HAP-1 (cell line): ENCODE measurements around the gene INVS.
A peak's percentile ranks its signal among the peaks of the same experiment; 100 is the strongest.

Experiments used
- DNase-seq, 2 experiments: peaks; one replicate each; pipeline ENCODE4 v3.0.0-alpha.2; 2016 to 2020; ENCODE audit warnings: low spot score in 2 of 2
- H3K27me3 ChIP-seq: fragments of 250-450 bp; sonication (Bioruptor Pico); 2 replicates; pipeline ENCODE4 v1.5.1; 2020; ENCODE audit warnings: low read depth, mild to moderate bottlenecking, moderate library complexity
- H3K36me3 ChIP-seq: fragments of 250-450 bp; sonication (Bioruptor Pico); replicated peaks from 2 replicates; pipeline ENCODE4 v1.5.1; 2020; ENCODE audit warnings: mild to moderate bottlenecking
- H3K4me1 ChIP-seq: fragments of 250-450 bp; sonication (Bioruptor Pico); 2 replicates; pipeline ENCODE4 v1.5.1; 2020; ENCODE audit warnings: mild to moderate bottlenecking
- H3K4me3 ChIP-seq: fragments of 250-450 bp; sonication (Bioruptor Pico); 2 replicates; pipeline ENCODE4 v1.5.1; 2020; ENCODE audit warnings: mild to moderate bottlenecking, moderate library complexity
- H3K9me3 ChIP-seq: fragments of 250-450 bp; sonication (Bioruptor Pico); 2 replicates; pipeline ENCODE4 v1.5.1; 2020; ENCODE audit warnings: mild to moderate bottlenecking, moderate library complexity
- in situ Hi-C: fragments of 300-500 bp; cut with MboI; formaldehyde crosslinking; loops from 3 replicates; pipeline ENCODE4 v1.14.3; 2020; ENCODE audit warnings: low sequenced_read_pairs, inconsistent platforms, mixed read lengths

Gene INVS

GRCh38 chr9:100240512-100240911 lies 141.5 kb downstream of the INVS start:
- no peaks in the 10 kb centered on the region for H3K27me3 ChIP-seq
- DNase-seq: no peak
- no peak overlapping the region for H3K4me3 ChIP-seq
- peaks cover 6% of the 10 kb centered on the region; the same call in 1 of the 2 replicates for H3K36me3 ChIP-seq
- no peaks in the 10 kb centered on the region for H3K4me1 ChIP-seq
- no peaks in the 10 kb centered on the region for H3K9me3 ChIP-seq
- in situ Hi-C loops: no loop called here

DNA sequence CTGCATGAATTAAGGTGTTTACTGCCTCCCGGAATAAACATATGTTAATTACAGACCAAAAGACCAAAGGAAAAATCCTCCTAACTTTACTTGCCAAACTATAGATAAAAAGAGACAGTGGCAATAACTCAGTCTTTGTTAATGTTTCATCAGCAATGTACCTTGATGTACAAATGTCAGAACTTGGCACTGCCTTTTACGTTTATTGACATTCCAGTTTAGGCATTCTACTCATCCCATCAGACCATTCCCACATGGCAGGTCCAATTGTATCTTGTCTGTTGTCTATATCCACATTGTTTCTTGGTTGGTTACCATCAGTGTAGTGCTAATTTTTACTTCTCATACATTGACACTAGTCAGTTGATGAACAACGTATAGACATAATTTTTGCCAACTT lies 168.2 kb downstream of the INVS start:
- Histone ChIP-seq H3K36me3 (peaks cover 6% of the 10 kb centered on the region; the same call in 1 of the 2 replicates), H3K4me3 (no peak overlapping the region), H3K4me1 (no peaks in the 10 kb centered on the region), H3K9me3 (no peaks in the 10 kb centered on the region), H3K27me3 (no peaks in the 10 kb centered on the region)
- in situ Hi-C loops: no loop called here
- DNase-seq: no peak

DNA sequence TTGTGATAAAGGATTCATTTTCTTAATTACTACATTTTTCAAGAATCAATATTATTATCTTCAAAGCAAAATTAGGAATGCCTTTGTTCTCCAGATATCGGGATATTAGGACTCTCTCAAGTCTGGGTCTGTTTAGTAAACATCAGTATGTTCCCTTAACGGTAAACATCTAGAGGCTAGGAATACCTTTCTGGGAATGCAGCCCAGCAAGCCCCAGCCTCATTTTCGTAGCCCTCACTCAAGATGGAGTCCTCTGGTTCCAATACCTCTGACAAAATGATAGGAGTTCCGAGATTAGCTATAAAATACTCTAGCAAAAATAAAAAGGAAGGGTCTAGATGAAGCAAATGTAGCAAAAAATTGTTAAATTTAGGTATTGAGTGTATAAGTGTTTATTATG lies 169.2 kb downstream of the INVS start:
- no peaks in the 10 kb centered on the region for H3K9me3 ChIP-seq
- no peaks in the 10 kb centered on the region for H3K27me3 ChIP-seq
- H3K4me1 ChIP-seq: no peaks in the 10 kb centered on the region
- in situ Hi-C loops: no loop called here
- no peak overlapping the region for H3K4me3 ChIP-seq
- DNase-seq: no peak
- peaks cover 6% of the 10 kb centered on the region; the same call in 1 of the 2 replicates for H3K36me3 ChIP-seq

- Histone ChIP-seq H3K9me3 (no peaks in the 10 kb centered on the region), H3K4me1 (no peaks in the 10 kb centered on the region), H3K27me3 (no peaks in the 10 kb centered on the region), H3K4me3 (no peak overlapping the region), H3K36me3 (peaks cover 6% of the 10 kb centered on the region; the same call in 1 of the 2 replicates)
- no peak for DNase-seq
- in situ Hi-C loops: no loop called here
Measured at GRCh38 chr9:100269656-100270055, 170.6 kb downstream of the INVS start.

DNA sequence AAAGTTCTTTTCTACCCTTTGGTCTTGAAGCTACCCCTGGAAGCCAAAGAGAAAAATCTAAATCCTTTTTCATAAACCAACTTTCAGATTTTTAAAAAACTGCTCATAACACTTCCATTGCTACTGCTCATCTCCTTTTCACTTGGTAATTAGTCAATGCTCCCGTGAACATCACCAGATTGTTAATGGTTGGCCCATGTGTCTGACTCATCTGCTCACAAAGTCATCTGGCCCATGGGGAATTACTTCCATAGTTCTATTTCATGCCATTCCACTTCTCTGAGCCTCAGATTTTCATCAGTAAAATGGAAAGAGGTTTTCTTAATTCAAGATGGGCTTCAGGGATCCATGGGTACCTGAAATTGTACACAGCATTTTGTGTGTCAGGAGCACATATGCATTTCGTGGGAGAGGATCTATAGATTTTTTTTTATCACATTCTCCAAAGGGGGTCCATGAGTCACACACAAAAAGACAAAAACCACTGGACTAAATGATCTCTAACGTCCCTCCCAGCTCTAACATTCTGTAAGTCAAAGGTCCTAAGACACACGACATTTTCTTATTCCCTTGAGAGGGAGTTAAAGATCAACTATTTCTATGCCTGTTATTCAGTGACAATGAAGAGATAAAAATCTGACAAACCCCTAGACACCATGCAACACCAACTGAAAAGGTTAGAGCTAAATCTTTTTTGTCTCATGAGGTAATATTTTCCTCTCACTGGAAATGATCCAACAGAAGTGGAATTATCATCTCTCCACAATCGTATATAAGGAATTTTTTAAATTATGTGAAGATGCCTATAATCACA lies 178.3 kb downstream of the INVS start:
- Histone ChIP-seq H3K36me3 (no peaks in the 10 kb centered on the region), H3K27me3 (no peaks in the 10 kb centered on the region), H3K4me3 (no peak overlapping the region), H3K9me3 (no peaks in the 10 kb centered on the region), H3K4me1 (peaks cover 5% of the 10 kb centered on the region; the same call in 1 of the 2 replicates)
- in situ Hi-C loops: no loop called here
- peak in 1 of 2 experiments; percentile 42 for DNase-seq

GRCh38 chr9:100281066-100281465 lies 182.0 kb downstream of the INVS start:
- no peak overlapping the region for H3K4me3 ChIP-seq
- DNase-seq: no peak
- no peaks in the 10 kb centered on the region for H3K27me3 ChIP-seq
- peaks cover 10% of the 10 kb centered on the region for H3K36me3 ChIP-seq
- no peaks in the 10 kb centered on the region; the same call in 1 of the 2 replicates for H3K9me3 ChIP-seq
- in situ Hi-C loops: no loop called here
- H3K4me1 ChIP-seq: peaks cover 5% of the 10 kb centered on the region; the same call in 1 of the 2 replicates

- H3K9me3 ChIP-seq: no peaks in the 10 kb centered on the region; the same call in 1 of the 2 replicates
- in situ Hi-C loops: no loop called here
Measured at GRCh38 chr9:100281676-100282387, 182.8 kb downstream of the INVS start.

GRCh38 chr9:100282388-100282719 lies 183.3 kb downstream of the INVS start:
- H3K27me3 ChIP-seq: no peaks in the 10 kb centered on the region
- in situ Hi-C loops: no loop called here
- H3K36me3 ChIP-seq: peaks cover 12% of the 10 kb centered on the region
- DNase-seq: no peak
- H3K4me3 ChIP-seq: no peak overlapping the region
- H3K9me3 ChIP-seq: no peaks in the 10 kb centered on the region; the same call in 1 of the 2 replicates
- H3K4me1 ChIP-seq: peaks cover under 1% of the 10 kb centered on the region; the same call in 1 of the 2 replicates

More at GRCh38 chr9:100281676-100282387, 182.8 kb downstream of the INVS start:
- Histone ChIP-seq H3K4me1 (peaks cover 5% of the 10 kb centered on the region; the same call in 1 of the 2 replicates), H3K4me3 (no peak overlapping the region), H3K27me3 (no peaks in the 10 kb centered on the region), H3K36me3 (peaks cover 10% of the 10 kb centered on the region)
- DNase-seq: no peak

GRCh38 chr9:100284247-100284646 lies 185.2 kb downstream of the INVS start:
- Histone ChIP-seq H3K27me3 (no peaks in the 10 kb centered on the region), H3K4me3 (no peak overlapping the region), H3K9me3 (no peaks in the 10 kb centered on the region; the same call in 1 of the 2 replicates), H3K36me3 (peaks cover 13% of the 10 kb centered on the region), H3K4me1 (no peaks in the 10 kb centered on the region)
- in situ Hi-C loops: no loop called here
- DNase-seq: no peak

- no peaks in the 10 kb centered on the region; the same call in 1 of the 2 replicates for H3K9me3 ChIP-seq
- in situ Hi-C loops: no loop called here
- no peak overlapping the region for H3K4me3 ChIP-seq
- no peaks in the 10 kb centered on the region for H3K4me1 ChIP-seq
- H3K27me3 ChIP-seq: no peaks in the 10 kb centered on the region
- no peak for DNase-seq
- H3K36me3 ChIP-seq: peaks cover 13% of the 10 kb centered on the region
Measured at GRCh38 chr9:100285080-100285479, 186.0 kb downstream of the INVS start.

DNA sequence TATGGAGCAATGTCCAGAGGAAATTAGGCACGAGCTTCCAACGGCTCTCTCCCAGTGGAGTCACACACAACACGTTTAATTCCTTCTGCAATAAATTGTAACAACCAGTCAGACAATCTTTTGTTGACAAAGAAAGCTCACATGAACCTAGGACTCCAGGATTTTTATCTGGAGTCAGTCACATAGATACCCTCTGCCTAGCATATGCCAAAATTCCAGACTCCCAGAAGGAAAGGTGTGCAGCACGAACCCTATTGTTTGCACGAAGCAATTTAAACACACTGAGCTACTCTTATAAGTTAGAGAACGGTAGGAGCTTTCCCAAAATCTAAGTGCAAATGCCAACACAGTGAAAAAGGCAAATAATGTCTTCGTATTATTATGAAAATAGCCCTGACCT lies 186.6 kb downstream of the INVS start:
- Histone ChIP-seq H3K9me3 (no peaks in the 10 kb centered on the region; the same call in 1 of the 2 replicates), H3K4me3 (no peak overlapping the region), H3K4me1 (no peaks in the 10 kb centered on the region), H3K27me3 (no peaks in the 10 kb centered on the region), H3K36me3 (peaks cover 13% of the 10 kb centered on the region)
- in situ Hi-C loops: no loop called here
- DNase-seq: no peak

DNA sequence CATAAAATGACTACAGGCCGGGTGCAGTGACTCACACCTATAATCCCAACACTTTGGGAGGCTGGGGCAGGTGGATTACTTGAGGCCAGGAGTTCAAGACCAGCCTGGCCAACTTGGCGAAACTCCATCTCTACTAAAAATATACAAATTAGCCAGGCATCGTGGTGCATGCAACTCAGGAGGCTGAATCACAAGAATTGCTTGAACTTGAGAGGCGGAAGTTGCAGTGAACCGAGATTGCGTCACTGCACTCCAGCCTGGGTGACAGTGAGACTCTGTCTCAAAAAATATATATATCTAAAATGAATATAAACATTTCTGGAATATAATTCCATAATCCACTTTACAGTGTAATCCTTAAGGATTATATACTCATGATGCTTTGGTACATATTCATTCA lies 187.2 kb downstream of the INVS start:
- Histone ChIP-seq H3K4me1 (no peaks in the 10 kb centered on the region), H3K27me3 (no peaks in the 10 kb centered on the region), H3K36me3 (peaks cover 14% of the 10 kb centered on the region), H3K4me3 (no peak overlapping the region), H3K9me3 (no peaks in the 10 kb centered on the region; the same call in 1 of the 2 replicates)
- in situ Hi-C loops: no loop called here
- DNase-seq: no peak

GRCh38 chr9:100287186-100287585 lies 188.1 kb downstream of the INVS start:
- Histone ChIP-seq H3K9me3 (no peaks in the 10 kb centered on the region; the same call in 1 of the 2 replicates), H3K27me3 (no peaks in the 10 kb centered on the region), H3K36me3 (peaks cover 16% of the 10 kb centered on the region), H3K4me3 (no peak overlapping the region), H3K4me1 (no peaks in the 10 kb centered on the region)
- in situ Hi-C loops: no loop called here
- DNase-seq: no peak

DNA sequence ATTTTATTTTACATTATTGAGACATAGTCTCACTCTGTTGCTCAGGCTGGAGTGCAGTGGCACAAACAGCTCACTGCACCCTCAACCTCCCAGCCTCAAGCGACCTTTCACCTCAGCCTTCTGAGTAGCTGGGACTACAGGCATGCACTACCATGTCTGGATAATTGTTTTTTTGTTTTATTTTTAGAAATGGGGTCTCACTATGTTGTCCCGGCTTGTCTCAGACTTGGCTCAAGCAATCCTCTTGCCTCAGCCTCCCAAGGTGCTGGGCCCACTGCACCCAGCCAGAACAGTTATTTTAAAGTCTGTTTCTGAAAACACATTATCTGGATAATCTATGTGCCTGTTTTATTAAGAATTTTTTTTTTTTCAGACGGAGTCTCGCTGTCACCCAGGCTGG lies 191.7 kb downstream of the INVS start:
- H3K27me3 ChIP-seq: no peaks in the 10 kb centered on the region
- no peaks in the 10 kb centered on the region for H3K9me3 ChIP-seq
- in situ Hi-C loops: no loop called here
- no peak for DNase-seq
- no peak overlapping the region for H3K4me3 ChIP-seq
- H3K4me1 ChIP-seq: no peaks in the 10 kb centered on the region
- H3K36me3 ChIP-seq: peaks cover 20% of the 10 kb centered on the region
